Measurements from ENCODE around the gene RNF207.

- TF ChIP-seq, protein P1, sequence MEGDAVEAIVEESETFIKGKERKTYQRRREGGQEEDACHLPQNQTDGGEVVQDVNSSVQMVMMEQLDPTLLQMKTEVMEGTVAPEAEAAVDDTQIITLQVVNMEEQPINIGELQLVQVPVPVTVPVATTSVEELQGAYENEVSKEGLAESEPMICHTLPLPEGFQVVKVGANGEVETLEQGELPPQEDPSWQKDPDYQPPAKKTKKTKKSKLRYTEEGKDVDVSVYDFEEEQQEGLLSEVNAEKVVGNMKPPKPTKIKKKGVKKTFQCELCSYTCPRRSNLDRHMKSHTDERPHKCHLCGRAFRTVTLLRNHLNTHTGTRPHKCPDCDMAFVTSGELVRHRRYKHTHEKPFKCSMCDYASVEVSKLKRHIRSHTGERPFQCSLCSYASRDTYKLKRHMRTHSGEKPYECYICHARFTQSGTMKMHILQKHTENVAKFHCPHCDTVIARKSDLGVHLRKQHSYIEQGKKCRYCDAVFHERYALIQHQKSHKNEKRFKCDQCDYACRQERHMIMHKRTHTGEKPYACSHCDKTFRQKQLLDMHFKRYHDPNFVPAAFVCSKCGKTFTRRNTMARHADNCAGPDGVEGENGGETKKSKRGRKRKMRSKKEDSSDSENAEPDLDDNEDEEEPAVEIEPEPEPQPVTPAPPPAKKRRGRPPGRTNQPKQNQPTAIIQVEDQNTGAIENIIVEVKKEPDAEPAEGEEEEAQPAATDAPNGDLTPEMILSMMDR (IDR thresholded peaks at IDR 0.05): no peak
- no peak for TF ChIP-seq ZFX (IDR thresholded peaks at IDR 0.05; ENCODE audit: borderline replicate concordance)
Observed at GRCh38 chr1:6162773-6163172, 43.1 kb upstream of the RNF207 start.

Data from 22Rv1 (cell line).